H9 (cell line): ENCODE data around the gene OR12D1. TPM values are rescaled to one million over a fixed set of nuclear protein-coding genes. Genes with fewer than 3 reads are reported as not detected.

Source experiments
- DNase-seq: peaks from one replicate; pipeline ENCODE4 v3.0.0-alpha.2; 2017
- H2AFZ ChIP-seq: one replicate; pipeline ENCODE4 v1.6.1; 2013; ENCODE audit warnings: mild to moderate bottlenecking, low read length, control low read depth, moderate library complexity
- H2AK5ac ChIP-seq: 2 replicates; pipeline ENCODE4 v1.6.1; 2013; ENCODE audit warnings: low read length, control low read depth, mixed read lengths; ENCODE audit not compliant: insufficient read length
- H2BK120ac ChIP-seq: one replicate; pipeline ENCODE4 v1.6.1; 2013; ENCODE audit warnings: low read depth, mild to moderate bottlenecking, low read length, control low read depth, inconsistent platforms; ENCODE audit not compliant: poor library complexity, severe bottlenecking
- H2BK12ac ChIP-seq: 2 replicates; pipeline ENCODE4 v1.6.1; 2013; ENCODE audit warnings: low read length, control low read depth, mixed read lengths, low read depth; ENCODE audit not compliant: insufficient read length
- H2BK15ac ChIP-seq: 2 replicates; pipeline ENCODE4 v1.6.1; 2013; ENCODE audit warnings: low read depth, low read length, control low read depth
- H2BK20ac ChIP-seq: one replicate; pipeline ENCODE4 v1.6.1; 2013; ENCODE audit warnings: low read depth, mild to moderate bottlenecking, low read length, control low read depth, inconsistent platforms; ENCODE audit not compliant: poor library complexity, severe bottlenecking
- H2BK5ac ChIP-seq: 2 replicates; pipeline ENCODE4 v1.6.1; 2013; ENCODE audit warnings: low read length, control low read depth, mixed read lengths; ENCODE audit not compliant: insufficient read length
- H3K14ac ChIP-seq: 2 replicates; pipeline ENCODE4 v1.6.1; 2013; ENCODE audit warnings: low read length, control low read depth; ENCODE audit not compliant: insufficient read depth
- H3K18ac ChIP-seq: 2 replicates; pipeline ENCODE4 v1.6.1; 2013; ENCODE audit warnings: low read depth, mild to moderate bottlenecking, mixed read lengths, low read length, control low read depth; ENCODE audit not compliant: insufficient read length
- H3K23ac ChIP-seq: 2 replicates; pipeline ENCODE4 v1.6.1; 2013; ENCODE audit warnings: low read length, control low read depth, mixed read lengths, low read depth; ENCODE audit not compliant: insufficient read length
- H3K23me2 ChIP-seq: 2 replicates; pipeline ENCODE4 v1.6.1; 2013; ENCODE audit warnings: low read depth, mild to moderate bottlenecking, mixed read lengths, low read length, control low read depth; ENCODE audit not compliant: insufficient read length, poor library complexity, severe bottlenecking
- H3K27ac ChIP-seq: 2 replicates; pipeline ENCODE4 v1.5.1; 2013; ENCODE audit warnings: low read length, control low read depth, mixed read lengths, low read depth; ENCODE audit not compliant: insufficient read length
- H3K27me3 ChIP-seq: 2 replicates; pipeline ENCODE4 v1.6.1; 2013; ENCODE audit warnings: low read length, control low read depth, inconsistent platforms; ENCODE audit not compliant: insufficient read depth
- H3K4ac ChIP-seq: 2 replicates; pipeline ENCODE4 v1.6.1; 2013; ENCODE audit warnings: low read depth, mild to moderate bottlenecking, control low read depth, inconsistent platforms, low read length, moderate library complexity
- H3K4me1 ChIP-seq: 2 replicates; pipeline ENCODE4 v1.6.1; 2013; ENCODE audit warnings: low read length, control low read depth, inconsistent platforms; ENCODE audit not compliant: insufficient read depth
- H3K4me2 ChIP-seq: 2 replicates; pipeline ENCODE4 v1.6.1; 2013; ENCODE audit warnings: low read length, control low read depth, mixed read lengths; ENCODE audit not compliant: insufficient read length, insufficient read depth
- H3K56ac ChIP-seq: 2 replicates; pipeline ENCODE4 v1.6.1; 2013; ENCODE audit warnings: low read depth, mild to moderate bottlenecking, mixed read lengths, low read length, control low read depth; ENCODE audit not compliant: insufficient read length
- H3K79me1 ChIP-seq: 2 replicates; pipeline ENCODE4 v1.6.1; 2013; ENCODE audit warnings: low read depth, mild to moderate bottlenecking, moderate library complexity, low read length, control low read depth, inconsistent platforms; ENCODE audit not compliant: insufficient read depth, poor library complexity, severe bottlenecking
- H3K79me2 ChIP-seq: 2 replicates; pipeline ENCODE4 v1.6.1; 2013; ENCODE audit warnings: low read length, control low read depth, inconsistent platforms; ENCODE audit not compliant: insufficient read depth
- H3K9ac ChIP-seq: 2 replicates; pipeline ENCODE4 v1.6.1; 2013; ENCODE audit warnings: low read length, control low read depth, mixed read lengths; ENCODE audit not compliant: insufficient read length; ENCODE audit errors: extremely low read depth
- H3K9me3 ChIP-seq: one replicate; pipeline ENCODE4 v1.6.1; 2013; ENCODE audit warnings: low read depth, low read length, inconsistent platforms; ENCODE audit not compliant: control insufficient read depth
- H3T11ph ChIP-seq: one replicate; pipeline ENCODE4 v1.6.1; 2013; ENCODE audit warnings: mild to moderate bottlenecking, low read length, control low read depth, inconsistent platforms
- H4K20me1 ChIP-seq: one replicate; pipeline ENCODE4 v1.6.1; 2013; ENCODE audit not compliant: control insufficient read depth, insufficient read length, insufficient read depth
- H4K5ac ChIP-seq: 2 replicates; pipeline ENCODE4 v1.6.1; 2013; ENCODE audit warnings: low read depth, mild to moderate bottlenecking, mixed read lengths, low read length, control low read depth; ENCODE audit not compliant: insufficient read length
- H4K8ac ChIP-seq: replicated peaks from 2 replicates; pipeline ENCODE4 v1.6.1; 2013; ENCODE audit warnings: low read length, control low read depth, mixed read lengths, low read depth; ENCODE audit not compliant: insufficient read length
- H4K91ac ChIP-seq: 2 replicates; pipeline ENCODE4 v1.6.1; 2013; ENCODE audit warnings: low read depth, mild to moderate bottlenecking, moderate library complexity, mixed read lengths, low read length, control low read depth; ENCODE audit not compliant: insufficient read length
- H3K27ac Mint-ChIP-seq, 3 experiments: 2 replicates in 2 of 3; 3 replicates in 1 of 3; pipeline ENCODE4 v1.8.0; 2020 to 2021; ENCODE audit warnings: mixed read lengths in 3 of 3, mild to moderate bottlenecking in 1 of 3, moderate library complexity in 1 of 3
- H3K27me3 Mint-ChIP-seq: 2 replicates; pipeline ENCODE4 v1.8.0; 2021; ENCODE audit warnings: low read depth, mild to moderate bottlenecking, moderate library complexity, mixed read lengths
- H3K36me3 Mint-ChIP-seq, 3 experiments: 2 replicates in 2 of 3; 3 replicates in 1 of 3; pipeline ENCODE4 v1.8.0; 2020 to 2021; ENCODE audit warnings: low read depth in 3 of 3, mixed read lengths in 3 of 3; ENCODE audit not compliant: insufficient read depth in 1 of 3
- H3K4me1 Mint-ChIP-seq, 2 experiments: 2 replicates each; pipeline ENCODE4 v1.8.0; 2020; ENCODE audit warnings: mixed read lengths in 2 of 2
- H3K4me3 Mint-ChIP-seq, 2 experiments: 2 replicates in 1 of 2; 3 replicates in 1 of 2; pipeline ENCODE4 v1.8.0; 2020 to 2021; ENCODE audit warnings: mild to moderate bottlenecking in 2 of 2, mixed read lengths in 2 of 2, moderate library complexity in 1 of 2
- H3K9me3 Mint-ChIP-seq, 2 experiments: 2 replicates in 1 of 2; 3 replicates in 1 of 2; pipeline ENCODE4 v1.8.0; 2020; ENCODE audit warnings: mild to moderate bottlenecking in 2 of 2, mixed read lengths in 2 of 2, moderate library complexity in 1 of 2
- whole genome bisulfite sequencing: extraction: QIAGEN DNeasy Blood & Tissue Kit; methylation state at CpG from one replicate; pipeline ENCODE4 v1.1.7; 2013; ENCODE audit warnings: missing lambda C conversion rate, low lambda C conversion rate, mixed read lengths; ENCODE audit not compliant: insufficient read length; ENCODE audit errors: extremely low coverage; 5-methylcytosine and 5-hydroxymethylcytosine counted together
- total RNA-seq: library from RNA; stranded (reverse); gene quantifications from 2 replicates; pipeline ENCODE4 v1.2.1, GENCODE V29; 2021
- TF ChIP-seq, protein P1 (sequence below): fragments of 200-600 bp; sonication (generic); conservative IDR thresholded peaks from 3 replicates; pipeline ENCODE4 v1.8.0; 2021; ENCODE audit warnings: antibody characterized with exemption, mild to moderate bottlenecking

Gene OR12D1
- total RNA-seq, 1 experiment from 2014 or later = not detected

GRCh38 chr6:29424168-29424567 is 9.4 kb downstream of the OR12D1 start:
- H3K9me3 ChIP-seq = no peaks in the 10 kb centered on the region
- no peak overlapping the region for H2BK5ac ChIP-seq
- H4K91ac ChIP-seq = no peak overlapping the region
- no peak overlapping the region for H4K8ac ChIP-seq
- H2BK20ac ChIP-seq = no peak overlapping the region
- Mint-ChIP-seq H3K4me1 (peaks cover 12 to 13% of the 10 kb centered on the region in 2 experiments), H3K27ac (no peak overlapping the region), H3K9me3 (no peaks in the 10 kb centered on the region; a peak in 2 of 5 replicates), H3K27me3 (no peaks in the 10 kb centered on the region), H3K4me3 (no peak overlapping the region), H3K36me3 (no peaks in the 10 kb centered on the region)
- H3K4ac ChIP-seq = no peak overlapping the region
- no peak overlapping the region for H2BK120ac ChIP-seq
- no peak overlapping the region for H2BK12ac ChIP-seq
- no peak overlapping the region for H4K5ac ChIP-seq
- H3T11ph ChIP-seq = no peak overlapping the region
- H3K14ac ChIP-seq = no peak overlapping the region
- no peaks in the 10 kb centered on the region for H3K79me1 ChIP-seq
- no peaks in the 10 kb centered on the region for H3K79me2 ChIP-seq
- no peak overlapping the region for H3K9ac ChIP-seq
- no peaks in the 10 kb centered on the region for H4K20me1 ChIP-seq
- H3K18ac ChIP-seq = no peak overlapping the region
- no peak overlapping the region for H3K27ac ChIP-seq
- no peak overlapping the region for H3K4me2 ChIP-seq
- no peak overlapping the region for H2AFZ ChIP-seq
- H3K23ac ChIP-seq = no peak overlapping the region
- no peaks in the 10 kb centered on the region for H3K27me3 ChIP-seq
- peaks cover 3% of the 10 kb centered on the region; the same call in 1 of the 2 replicates for H3K4me1 ChIP-seq
- TF ChIP-seq, protein P1, sequence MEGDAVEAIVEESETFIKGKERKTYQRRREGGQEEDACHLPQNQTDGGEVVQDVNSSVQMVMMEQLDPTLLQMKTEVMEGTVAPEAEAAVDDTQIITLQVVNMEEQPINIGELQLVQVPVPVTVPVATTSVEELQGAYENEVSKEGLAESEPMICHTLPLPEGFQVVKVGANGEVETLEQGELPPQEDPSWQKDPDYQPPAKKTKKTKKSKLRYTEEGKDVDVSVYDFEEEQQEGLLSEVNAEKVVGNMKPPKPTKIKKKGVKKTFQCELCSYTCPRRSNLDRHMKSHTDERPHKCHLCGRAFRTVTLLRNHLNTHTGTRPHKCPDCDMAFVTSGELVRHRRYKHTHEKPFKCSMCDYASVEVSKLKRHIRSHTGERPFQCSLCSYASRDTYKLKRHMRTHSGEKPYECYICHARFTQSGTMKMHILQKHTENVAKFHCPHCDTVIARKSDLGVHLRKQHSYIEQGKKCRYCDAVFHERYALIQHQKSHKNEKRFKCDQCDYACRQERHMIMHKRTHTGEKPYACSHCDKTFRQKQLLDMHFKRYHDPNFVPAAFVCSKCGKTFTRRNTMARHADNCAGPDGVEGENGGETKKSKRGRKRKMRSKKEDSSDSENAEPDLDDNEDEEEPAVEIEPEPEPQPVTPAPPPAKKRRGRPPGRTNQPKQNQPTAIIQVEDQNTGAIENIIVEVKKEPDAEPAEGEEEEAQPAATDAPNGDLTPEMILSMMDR = no peak
- no peak overlapping the region for H3K56ac ChIP-seq
- H2AK5ac ChIP-seq = no peak overlapping the region
- no peak overlapping the region for H2BK15ac ChIP-seq
- H3K23me2 ChIP-seq = no peaks in the 10 kb centered on the region
- no CpG with 5 or more reads among the region's 2 CpGs for WGBS
- no peak for DNase-seq
